ENCODE measurements around the gene UGT1A8.
"Not testable (repeated sequence)": the region's sequence is repeated elsewhere in the genome, so short reads cannot be mapped to it uniquely, and the experiment has no call there.

UGT1A8 gene

GRCh38 chr2:233603520-233603919 is 13.9 kb upstream of the UGT1A8 start:
- H3K4me3 ChIP-seq (ENCODE audit: control insufficient read depth in 1 of 7, extremely low read depth in 1 of 7, insufficient read depth in 4 of 7, low read depth in 2 of 7, low read length in 6 of 7): no peak overlapping the region
- peaks cover 0 to 3% (median 0%) of the 10 kb centered on the region in 5 experiments for H3K27me3 ChIP-seq (replicated peaks in 2 of 5; ENCODE audit: control insufficient read depth in 4 of 5, insufficient read depth in 5 of 5, low read length in 4 of 5)
- DNase-seq: no peak
- no peaks in the 10 kb centered on the region for H3K36me3 ChIP-seq (ENCODE audit: control insufficient read depth in 4 of 4, insufficient read depth in 4 of 4, low read length in 3 of 4)
- H3K9me3 ChIP-seq (ENCODE audit: control extremely low read depth in 1 of 5, control insufficient read depth in 4 of 5, insufficient read depth in 2 of 5, low read depth in 1 of 5, low read length in 4 of 5): peaks cover 0 to 4% (median 0%) of the 10 kb centered on the region in 5 experiments
- CTCF ChIA-PET: no interaction called here
- no peaks in the 10 kb centered on the region for H3K4me1 ChIP-seq (ENCODE audit: control extremely low read depth in 1 of 4, control insufficient read depth in 4 of 4, insufficient read depth in 4 of 4, low read length in 3 of 4)
- WGBS (ENCODE audit: insufficient coverage): 92% methylated on average over 4 of the region's 4 CpGs
- POLR2A ChIA-PET: no interaction called here
- no peak overlapping the region for H3K27ac ChIP-seq (ENCODE audit: insufficient read depth in 1 of 2, low read depth in 1 of 2, low read length in 2 of 2, poor library complexity in 1 of 2, severe bottlenecking in 2 of 2)

- no peak overlapping the region for H3K27ac ChIP-seq (ENCODE audit: insufficient read depth in 1 of 2, low read depth in 1 of 2, low read length in 2 of 2, poor library complexity in 1 of 2, severe bottlenecking in 2 of 2)
- H3K27me3 ChIP-seq (replicated peaks in 2 of 5; ENCODE audit: control insufficient read depth in 4 of 5, insufficient read depth in 5 of 5, low read length in 4 of 5): peaks cover 0 to 3% (median 0%) of the 10 kb centered on the region in 5 experiments
- POLR2A ChIA-PET: no interaction called here
- H3K4me3 ChIP-seq (ENCODE audit: control insufficient read depth in 1 of 7, extremely low read depth in 1 of 7, insufficient read depth in 4 of 7, low read depth in 2 of 7, low read length in 6 of 7): no peak overlapping the region
- no peak for DNase-seq
- peaks cover 0 to 4% (median 0%) of the 10 kb centered on the region in 5 experiments for H3K9me3 ChIP-seq (ENCODE audit: control extremely low read depth in 1 of 5, control insufficient read depth in 4 of 5, insufficient read depth in 2 of 5, low read depth in 1 of 5, low read length in 4 of 5)
- CTCF ChIA-PET: no interaction called here
- 97% methylated on average over 2 of the region's 3 CpGs for WGBS (ENCODE audit: insufficient coverage)
- H3K36me3 ChIP-seq (ENCODE audit: control insufficient read depth in 4 of 4, insufficient read depth in 4 of 4, low read length in 3 of 4): no peaks in the 10 kb centered on the region
- no peaks in the 10 kb centered on the region for H3K4me1 ChIP-seq (ENCODE audit: control extremely low read depth in 1 of 4, control insufficient read depth in 4 of 4, insufficient read depth in 4 of 4, low read length in 3 of 4)
Measured at GRCh38 chr2:233604826-233605225, 12.6 kb upstream of the UGT1A8 start.

- CTCF ChIA-PET: no interaction called here
Measured at GRCh38 chr2:233605680-233606079, 11.8 kb upstream of the UGT1A8 start.

GRCh38 chr2:233611284-233611683 is 6.1 kb upstream of the UGT1A8 start:
- WGBS (ENCODE audit: insufficient coverage): 100% methylated on average over 3 of the region's 4 CpGs
- Histone ChIP-seq H3K27me3 (replicated peaks in 2 of 5; ENCODE audit: control insufficient read depth in 4 of 5, insufficient read depth in 5 of 5, low read length in 4 of 5) (no peaks in the 10 kb centered on the region), H3K9me3 (ENCODE audit: control extremely low read depth in 1 of 5, control insufficient read depth in 4 of 5, insufficient read depth in 2 of 5, low read depth in 1 of 5, low read length in 4 of 5) (peaks cover 0 to 9% (median 0%) of the 10 kb centered on the region in 5 experiments), H3K4me1 (ENCODE audit: control extremely low read depth in 1 of 4, control insufficient read depth in 4 of 4, insufficient read depth in 4 of 4, low read length in 3 of 4) (no peaks in the 10 kb centered on the region), H3K4me3 (ENCODE audit: control insufficient read depth in 1 of 7, extremely low read depth in 1 of 7, insufficient read depth in 4 of 7, low read depth in 2 of 7, low read length in 6 of 7) (no peak overlapping the region), H3K36me3 (ENCODE audit: control insufficient read depth in 4 of 4, insufficient read depth in 4 of 4, low read length in 3 of 4) (no peaks in the 10 kb centered on the region), H3K27ac (ENCODE audit: insufficient read depth in 1 of 2, low read depth in 1 of 2, low read length in 2 of 2, poor library complexity in 1 of 2, severe bottlenecking in 2 of 2) (no peak overlapping the region)
- ChIA-PET CTCF (no interaction called here), POLR2A (no interaction called here)
- no peak for DNase-seq

More at GRCh38 chr2:233605680-233606079, 11.8 kb upstream of the UGT1A8 start:
- Histone ChIP-seq H3K4me3 (ENCODE audit: control insufficient read depth in 1 of 7, extremely low read depth in 1 of 7, insufficient read depth in 4 of 7, low read depth in 2 of 7, low read length in 6 of 7) (no peak overlapping the region), H3K27me3 (replicated peaks in 2 of 5; ENCODE audit: control insufficient read depth in 4 of 5, insufficient read depth in 5 of 5, low read length in 4 of 5) (peaks cover 0 to 3% (median 0%) of the 10 kb centered on the region in 5 experiments), H3K36me3 (ENCODE audit: control insufficient read depth in 4 of 4, insufficient read depth in 4 of 4, low read length in 3 of 4) (no peaks in the 10 kb centered on the region), H3K9me3 (ENCODE audit: control extremely low read depth in 1 of 5, control insufficient read depth in 4 of 5, insufficient read depth in 2 of 5, low read depth in 1 of 5, low read length in 4 of 5) (peaks cover 0 to 4% (median 0%) of the 10 kb centered on the region in 5 experiments), H3K4me1 (ENCODE audit: control extremely low read depth in 1 of 4, control insufficient read depth in 4 of 4, insufficient read depth in 4 of 4, low read length in 3 of 4) (no peaks in the 10 kb centered on the region), H3K27ac (ENCODE audit: insufficient read depth in 1 of 2, low read depth in 1 of 2, low read length in 2 of 2, poor library complexity in 1 of 2, severe bottlenecking in 2 of 2) (no peak overlapping the region)
- 100% methylated on average over 1 of the region's 1 CpG for WGBS (ENCODE audit: insufficient coverage)
- POLR2A ChIA-PET: interaction anchor here (0.5 kb wide), 1 partner anchor 985 kb away, joined by 4 read pairs; no protein-coding TSS in a partner anchor
- no peak for DNase-seq

GRCh38 chr2:233620204-233620603 is 2.8 kb downstream of the UGT1A8 start:
- no peak overlapping the region for H3K27ac ChIP-seq (ENCODE audit: insufficient read depth in 1 of 2, low read depth in 1 of 2, low read length in 2 of 2, poor library complexity in 1 of 2, severe bottlenecking in 2 of 2)
- no peaks in the 10 kb centered on the region for H3K4me1 ChIP-seq (ENCODE audit: control extremely low read depth in 1 of 4, control insufficient read depth in 4 of 4, insufficient read depth in 4 of 4, low read length in 3 of 4)
- WGBS (ENCODE audit: insufficient coverage): 100% methylated on average over 2 of the region's 4 CpGs
- no peaks in the 10 kb centered on the region for H3K27me3 ChIP-seq (replicated peaks in 2 of 5; ENCODE audit: control insufficient read depth in 4 of 5, insufficient read depth in 5 of 5, low read length in 4 of 5)
- POLR2A ChIA-PET: no interaction called here
- no peaks in the 10 kb centered on the region for H3K36me3 ChIP-seq (ENCODE audit: control insufficient read depth in 4 of 4, insufficient read depth in 4 of 4, low read length in 3 of 4)
- no peak for DNase-seq
- H3K4me3 ChIP-seq (ENCODE audit: control insufficient read depth in 1 of 7, extremely low read depth in 1 of 7, insufficient read depth in 4 of 7, low read depth in 2 of 7, low read length in 6 of 7): no peak overlapping the region
- CTCF ChIA-PET: no interaction called here
- peaks cover 0 to 2% (median 0%) of the 10 kb centered on the region in 5 experiments for H3K9me3 ChIP-seq (ENCODE audit: control extremely low read depth in 1 of 5, control insufficient read depth in 4 of 5, insufficient read depth in 2 of 5, low read depth in 1 of 5, low read length in 4 of 5)

GRCh38 chr2:233621863-233622262 is 4.4 kb downstream of the UGT1A8 start:
- H3K27ac ChIP-seq (ENCODE audit: insufficient read depth in 1 of 2, low read depth in 1 of 2, low read length in 2 of 2, poor library complexity in 1 of 2, severe bottlenecking in 2 of 2); H3K9me3 ChIP-seq (ENCODE audit: control extremely low read depth in 1 of 5, control insufficient read depth in 4 of 5, insufficient read depth in 2 of 5, low read depth in 1 of 5, low read length in 4 of 5); H3K36me3 ChIP-seq (ENCODE audit: control insufficient read depth in 4 of 4, insufficient read depth in 4 of 4, low read length in 3 of 4); CTCF ChIA-PET; H3K4me1 ChIP-seq (ENCODE audit: control extremely low read depth in 1 of 4, control insufficient read depth in 4 of 4, insufficient read depth in 4 of 4, low read length in 3 of 4); H3K27me3 ChIP-seq (replicated peaks in 2 of 5; ENCODE audit: control insufficient read depth in 4 of 5, insufficient read depth in 5 of 5, low read length in 4 of 5); POLR2A ChIA-PET; H3K4me3 ChIP-seq (ENCODE audit: control insufficient read depth in 1 of 7, extremely low read depth in 1 of 7, insufficient read depth in 4 of 7, low read depth in 2 of 7, low read length in 6 of 7); DNase-seq: not testable (repeated sequence)
- WGBS (ENCODE audit: insufficient coverage): 92% methylated on average over 2 of the region's 5 CpGs

GRCh38 chr2:233627331-233628025 is 10.0 kb downstream of the UGT1A8 start:
- Histone ChIP-seq H3K4me3 (ENCODE audit: control insufficient read depth in 1 of 7, extremely low read depth in 1 of 7, insufficient read depth in 4 of 7, low read depth in 2 of 7, low read length in 6 of 7) (no peak overlapping the region), H3K27ac (ENCODE audit: insufficient read depth in 1 of 2, low read depth in 1 of 2, low read length in 2 of 2, poor library complexity in 1 of 2, severe bottlenecking in 2 of 2) (no peak overlapping the region), H3K27me3 (replicated peaks in 2 of 5; ENCODE audit: control insufficient read depth in 4 of 5, insufficient read depth in 5 of 5, low read length in 4 of 5) (no peaks in the 10 kb centered on the region), H3K9me3 (ENCODE audit: control extremely low read depth in 1 of 5, control insufficient read depth in 4 of 5, insufficient read depth in 2 of 5, low read depth in 1 of 5, low read length in 4 of 5) (peaks cover 0 to 24% (median 4%) of the 10 kb centered on the region in 5 experiments), H3K4me1 (ENCODE audit: control extremely low read depth in 1 of 4, control insufficient read depth in 4 of 4, insufficient read depth in 4 of 4, low read length in 3 of 4) (no peaks in the 10 kb centered on the region), H3K36me3 (ENCODE audit: control insufficient read depth in 4 of 4, insufficient read depth in 4 of 4, low read length in 3 of 4) (no peaks in the 10 kb centered on the region)
- no peak for DNase-seq
- ChIA-PET CTCF (no interaction called here), POLR2A (no interaction called here)
- WGBS (ENCODE audit: insufficient coverage): 77% methylated on average over 4 of the region's 5 CpGs

Measured in common myeloid progenitor, CD34-positive (primary cell).